Gastrocnemius medialis (tissue), 4 donors: Measurements from ENCODE around the gene SMARCD1.

Experiments used
- CTCF ChIP-seq, 5 experiments: fragments of 450-650 bp in 3 of 5; fragments of 200-600 bp in 2 of 5; sonication (generic) in 2 of 5; IDR thresholded peaks in 4 of 5; conservative IDR thresholded peaks in 1 of 5; 1 replicate in 4 of 5; 2 replicates in 1 of 5; pipeline ENCODE4 v1.5.1; 2016 to 2019; ENCODE audit warnings: antibody characterized with exemption in 5 of 5, mild to moderate bottlenecking in 3 of 5, moderate library complexity in 3 of 5
- POLR2A ChIP-seq, 2 donors: fragments of 450-650 bp; IDR thresholded peaks; one replicate each; pipeline ENCODE4 v1.6.1; 2017; ENCODE audit warnings: antibody characterized with exemption in 2 of 2, mild to moderate bottlenecking in 2 of 2, moderate library complexity in 2 of 2

GRCh38 chr12:50050119-50050385, 35.1 kb upstream of the SMARCD1 start:
- no peak for TF ChIP-seq CTCF (IDR thresholded peaks at IDR 0.05 in 4 of 5, conservative IDR thresholded peaks at IDR 0.05 in 1 of 5)
- TF ChIP-seq POLR2A (IDR thresholded peaks at IDR 0.05): no peak
